ENCODE measurements around the gene MOCOS. TPM values are rescaled to one million over a fixed set of nuclear protein-coding genes. Genes with fewer than 3 reads are reported as not detected.

Gene MOCOS
- total RNA-seq, 1 experiment from 2014 or later = 12.1 TPM

GRCh38 chr18:36176711-36177110 lies 10.6 kb upstream of the MOCOS start:
- no peaks in the 10 kb centered on the region for H3K9me3 ChIP-seq (ENCODE audit: control insufficient read depth in 1 of 2, insufficient read depth in 1 of 2, low read depth in 1 of 2, low read length in 2 of 2)
- peaks cover 28 to 29% of the 10 kb centered on the region in 2 experiments; a peak in 3 of 4 replicates for H3K36me3 ChIP-seq (ENCODE audit: control insufficient read depth in 1 of 2, insufficient read depth in 2 of 2, low read length in 2 of 2)
- no peak overlapping the region for H2AFZ ChIP-seq (ENCODE audit: low read depth, low read length, poor library complexity, severe bottlenecking)
- H4K20me1 ChIP-seq (ENCODE audit: insufficient read depth) = no peaks in the 10 kb centered on the region
- ChIA-PET POLR2A (no interaction called here), RAD21 (ENCODE audit: low non-redundant PET in 1 of 2, low total read pairs in 2 of 2, uncharacterized antibody in 2 of 2, unreplicated experiment in 2 of 2) (no interaction called here), CTCF (no interaction called here)
- no peak overlapping the region for H3K27ac ChIP-seq (ENCODE audit: low read depth, low read length)
- H3K4me2 ChIP-seq (ENCODE audit: low read length) = no peak overlapping the region
- DNase-seq (ENCODE audit: low read depth, low spot score) = no peak
- BruUV-seq (replicated peaks) = no TSS peak
- TF ChIP-seq ZNF274 (IDR thresholded peaks at IDR 0.05; ENCODE audit: low read depth, low read length) (no peak), CTCF (IDR thresholded peaks at IDR 0.05 in 2 of 3, conservative IDR thresholded peaks at IDR 0.05 in 1 of 3; ENCODE audit: borderline replicate concordance in 1 of 3, insufficient read depth in 1 of 3, low read depth in 2 of 3, low read length in 2 of 3) (no peak), YY1 (IDR thresholded peaks at IDR 0.05; ENCODE audit: extremely low read depth, insufficient replicate concordance, low read depth, low read length) (no peak), ZBTB33 (IDR thresholded peaks at IDR 0.05; ENCODE audit: extremely low read depth, insufficient replicate concordance, low read length) (no peak), EZH2 (IDR thresholded peaks at IDR 0.05) (no peak), ATF3 (IDR thresholded peaks at IDR 0.05) (no peak), REST (IDR thresholded peaks at IDR 0.05; ENCODE audit: low read depth) (no peak), CBX3 (IDR thresholded peaks at IDR 0.05; ENCODE audit: low read depth) (no peak), JUND (IDR thresholded peaks at IDR 0.05) (no peak), EZH2phosphoT487 (IDR thresholded peaks at IDR 0.05; ENCODE audit: borderline replicate concordance) (no peak), FOSL1 (IDR thresholded peaks at IDR 0.05; ENCODE audit: low read depth) (no peak), MAX (IDR thresholded peaks at IDR 0.05) (no peak), ZFX (IDR thresholded peaks at IDR 0.05) (no peak), SIN3A (IDR thresholded peaks at IDR 0.05; ENCODE audit: low read depth) (no peak), TCF7L2 (IDR thresholded peaks at IDR 0.05; ENCODE audit: borderline replicate concordance, extremely low read depth, insufficient read depth, insufficient read length) (no peak), EGR1 (IDR thresholded peaks at IDR 0.05; ENCODE audit: low read depth) (no peak), SP1 (IDR thresholded peaks at IDR 0.05; ENCODE audit: low read depth) (no peak), POLR2AphosphoS5 (IDR thresholded peaks at IDR 0.05; ENCODE audit: low read depth, low read length) (no peak)
- ATAC-seq = no peak
- no peaks in the 10 kb centered on the region for H3K9me2 ChIP-seq (ENCODE audit: insufficient read depth)
- H3K79me2 ChIP-seq (ENCODE audit: insufficient read depth, low read length) = no peaks in the 10 kb centered on the region
- no peak overlapping the region for H3K9ac ChIP-seq (ENCODE audit: low read length)
- no peaks in the 10 kb centered on the region for H3K4me1 ChIP-seq (ENCODE audit: control insufficient read depth in 1 of 2, insufficient read depth in 2 of 2, low read length in 2 of 2)
- intact Hi-C loops (cut with micrococcal nuclease) = no loop called here
- no peak overlapping the region for H3K4me3 ChIP-seq (replicated peaks in 1 of 2; ENCODE audit: low read depth in 1 of 2, low read length in 2 of 2)
- no peaks in the 10 kb centered on the region for H3K27me3 ChIP-seq (ENCODE audit: insufficient read depth, low read length)
